Astrocyte of the spinal cord (primary cell): ENCODE data around the gene DNAJC5G.
"Not testable (repeated sequence)": the region's sequence is repeated elsewhere in the genome, so short reads cannot be mapped to it uniquely, and the experiment has no call there.

ENCODE experiments used
- DNase-seq: peaks from one replicate; pipeline ENCODE4 v3.0.0; 2011; ENCODE audit warnings: low read depth, low spot score
- H3K4me3 ChIP-seq: 2 replicates; pipeline ENCODE4 v1.5.1; 2011; ENCODE audit warnings: low read depth, mild to moderate bottlenecking, low read length, moderate library complexity
- in situ Hi-C: cut with HindIII; loops from 2 replicates; pipeline ENCODE4 v1.10.0; 2017; ENCODE audit warnings: low sequenced_read_pairs
- TF ChIP-seq, protein P1 (sequence below): IDR thresholded peaks from 2 replicates; pipeline ENCODE4 v1.5.1; 2012; ENCODE audit warnings: low read depth, mild to moderate bottlenecking, low read length, inconsistent platforms

The DNAJC5G gene

DNA sequence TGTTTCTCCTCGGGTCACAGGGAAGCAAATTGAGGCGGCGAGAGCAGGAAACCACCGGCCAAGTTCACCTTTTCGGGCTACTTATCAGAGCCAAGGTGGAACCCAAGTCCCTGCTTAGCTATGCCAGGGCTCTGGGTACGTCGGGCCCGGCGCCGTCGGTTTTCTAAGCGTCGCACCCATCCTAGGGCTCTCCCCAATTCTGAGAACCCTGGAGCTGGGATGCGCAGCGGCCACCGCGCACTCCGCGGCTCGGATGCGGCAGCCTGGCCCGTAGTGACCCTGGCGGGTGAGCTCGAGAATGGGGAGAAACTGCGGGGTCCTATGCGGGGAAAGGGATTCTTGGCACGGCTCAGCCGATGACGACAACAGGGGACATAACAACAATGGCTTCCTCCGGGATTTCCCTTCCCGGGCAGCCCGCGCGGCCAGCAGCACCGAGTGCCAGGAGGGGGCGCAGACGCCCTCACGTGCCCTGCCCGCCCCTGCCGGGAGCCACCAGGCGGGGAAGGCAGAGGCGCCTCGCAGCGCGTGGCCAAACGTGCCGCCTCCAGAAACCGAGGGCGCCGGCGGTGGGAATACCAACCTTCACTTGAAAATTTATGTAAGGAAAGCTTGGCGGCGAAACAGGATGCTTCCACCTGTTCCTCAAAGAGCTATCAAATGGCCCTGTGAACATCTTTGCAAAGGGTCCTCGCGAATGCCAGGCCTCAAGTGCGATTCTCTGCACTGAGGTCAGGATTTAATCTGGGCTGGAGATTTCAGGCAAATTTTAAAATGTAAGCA is 10.3 kb upstream of the DNAJC5G start:
- H3K4me3 ChIP-seq = no peak overlapping the region
- peak; percentile 16 for DNase-seq
- TF ChIP-seq, protein P1, sequence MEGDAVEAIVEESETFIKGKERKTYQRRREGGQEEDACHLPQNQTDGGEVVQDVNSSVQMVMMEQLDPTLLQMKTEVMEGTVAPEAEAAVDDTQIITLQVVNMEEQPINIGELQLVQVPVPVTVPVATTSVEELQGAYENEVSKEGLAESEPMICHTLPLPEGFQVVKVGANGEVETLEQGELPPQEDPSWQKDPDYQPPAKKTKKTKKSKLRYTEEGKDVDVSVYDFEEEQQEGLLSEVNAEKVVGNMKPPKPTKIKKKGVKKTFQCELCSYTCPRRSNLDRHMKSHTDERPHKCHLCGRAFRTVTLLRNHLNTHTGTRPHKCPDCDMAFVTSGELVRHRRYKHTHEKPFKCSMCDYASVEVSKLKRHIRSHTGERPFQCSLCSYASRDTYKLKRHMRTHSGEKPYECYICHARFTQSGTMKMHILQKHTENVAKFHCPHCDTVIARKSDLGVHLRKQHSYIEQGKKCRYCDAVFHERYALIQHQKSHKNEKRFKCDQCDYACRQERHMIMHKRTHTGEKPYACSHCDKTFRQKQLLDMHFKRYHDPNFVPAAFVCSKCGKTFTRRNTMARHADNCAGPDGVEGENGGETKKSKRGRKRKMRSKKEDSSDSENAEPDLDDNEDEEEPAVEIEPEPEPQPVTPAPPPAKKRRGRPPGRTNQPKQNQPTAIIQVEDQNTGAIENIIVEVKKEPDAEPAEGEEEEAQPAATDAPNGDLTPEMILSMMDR = peak; percentile 56
- in situ Hi-C loops = loop anchor here (25.0 kb wide), 1 partner anchor 153 kb away; the partner anchor contains the start of genes ABHD1 and CGREF1

DNA sequence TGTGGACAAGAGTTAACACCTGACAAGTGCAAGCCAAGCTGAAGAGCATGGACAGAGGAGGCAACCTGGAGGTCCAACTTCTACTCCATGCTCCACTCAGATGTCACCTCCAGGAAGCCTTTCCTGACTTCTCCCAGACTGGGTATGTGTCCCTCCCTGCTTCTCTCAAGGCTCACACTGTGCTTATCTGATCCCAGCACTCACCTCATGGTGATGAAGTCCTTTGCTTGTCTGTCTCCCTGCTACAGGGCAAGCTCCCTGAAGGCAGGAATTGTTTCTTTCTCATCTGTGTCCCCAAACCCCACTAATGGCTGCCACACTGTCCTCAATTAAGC is 9.7 kb upstream of the DNAJC5G start:
- in situ Hi-C loops = loop anchor here (25.0 kb wide), 1 partner anchor 153 kb away; the partner anchor contains the start of genes ABHD1 and CGREF1
- DNase-seq = no peak
- TF ChIP-seq, protein P1 = no peak
- H3K4me3 ChIP-seq = no peak overlapping the region

DNA sequence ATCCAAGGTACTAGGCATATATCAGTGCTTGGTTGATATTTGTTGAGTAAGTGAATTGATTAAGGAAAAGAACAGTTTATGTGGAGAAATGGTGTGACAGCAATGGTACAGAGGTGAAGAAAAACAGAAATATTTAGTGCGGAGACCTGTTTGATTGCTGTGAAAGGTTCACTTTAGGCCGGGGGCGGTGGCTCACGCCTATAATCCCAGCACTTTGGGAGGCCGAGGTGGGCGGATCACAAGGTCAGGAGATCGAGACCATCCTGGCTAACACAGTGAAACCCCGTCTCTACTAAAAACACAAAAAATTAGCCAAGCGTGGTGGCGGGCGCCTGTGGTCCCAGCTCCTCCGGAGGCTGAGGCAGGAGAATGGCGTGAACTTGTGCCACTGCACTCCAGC is 6.9 kb upstream of the DNAJC5G start:
- DNase-seq, H3K4me3 ChIP-seq: not testable (repeated sequence)
- in situ Hi-C loops = loop anchor here (25.0 kb wide), 1 partner anchor 156 kb away; the partner anchor contains the start of genes ABHD1 and CGREF1

DNA sequence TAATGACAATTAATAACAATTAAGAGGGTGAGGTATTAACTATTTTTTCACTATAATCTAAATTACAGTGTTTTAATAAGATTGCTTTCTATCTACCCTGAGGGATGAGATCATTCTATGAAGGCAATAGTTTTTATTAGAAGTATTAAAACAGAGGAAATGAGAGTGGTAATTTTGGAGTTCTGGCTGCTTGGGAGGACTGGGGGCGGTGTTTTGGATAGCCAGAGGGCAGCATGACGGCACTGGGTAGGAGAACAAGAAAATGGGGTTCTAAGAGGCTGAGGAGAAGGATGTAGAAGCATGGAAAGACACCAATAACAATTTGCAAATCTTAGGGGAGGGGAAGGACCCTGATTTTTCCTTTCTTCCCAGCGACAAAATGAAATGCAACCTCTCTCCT is 5.1 kb upstream of the DNAJC5G start:
- H3K4me3 ChIP-seq = no peak overlapping the region
- no peak for DNase-seq
- TF ChIP-seq, protein P1 = no peak
- in situ Hi-C loops = loop anchor here (25.0 kb wide), 1 partner anchor 158 kb away; the partner anchor contains the start of genes ABHD1 and CGREF1

DNA sequence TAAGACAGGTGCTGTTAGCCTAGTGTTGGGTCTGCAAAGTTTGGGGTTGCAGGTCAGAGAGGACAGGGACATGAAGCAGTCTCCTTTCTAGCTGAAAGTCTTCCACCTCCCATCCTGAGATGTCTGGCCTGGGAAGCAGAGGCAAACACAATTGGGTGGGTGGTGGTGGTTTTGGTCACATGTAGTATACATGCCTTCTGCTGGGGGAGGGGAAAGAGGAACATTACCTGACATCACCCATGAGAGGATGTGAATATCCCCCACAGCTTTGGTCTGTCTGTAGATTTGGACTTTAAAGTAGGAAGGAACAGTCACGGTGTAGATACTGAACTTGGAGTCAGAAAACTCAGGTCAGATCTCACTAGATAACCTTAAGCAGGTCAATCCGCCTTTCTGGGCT is 4.6 kb upstream of the DNAJC5G start:
- in situ Hi-C loops = loop anchor here (25.0 kb wide), 1 partner anchor 158 kb away; the partner anchor contains the start of genes ABHD1 and CGREF1
- no peak overlapping the region for H3K4me3 ChIP-seq
- TF ChIP-seq, protein P1 = no peak
- no peak for DNase-seq

DNA sequence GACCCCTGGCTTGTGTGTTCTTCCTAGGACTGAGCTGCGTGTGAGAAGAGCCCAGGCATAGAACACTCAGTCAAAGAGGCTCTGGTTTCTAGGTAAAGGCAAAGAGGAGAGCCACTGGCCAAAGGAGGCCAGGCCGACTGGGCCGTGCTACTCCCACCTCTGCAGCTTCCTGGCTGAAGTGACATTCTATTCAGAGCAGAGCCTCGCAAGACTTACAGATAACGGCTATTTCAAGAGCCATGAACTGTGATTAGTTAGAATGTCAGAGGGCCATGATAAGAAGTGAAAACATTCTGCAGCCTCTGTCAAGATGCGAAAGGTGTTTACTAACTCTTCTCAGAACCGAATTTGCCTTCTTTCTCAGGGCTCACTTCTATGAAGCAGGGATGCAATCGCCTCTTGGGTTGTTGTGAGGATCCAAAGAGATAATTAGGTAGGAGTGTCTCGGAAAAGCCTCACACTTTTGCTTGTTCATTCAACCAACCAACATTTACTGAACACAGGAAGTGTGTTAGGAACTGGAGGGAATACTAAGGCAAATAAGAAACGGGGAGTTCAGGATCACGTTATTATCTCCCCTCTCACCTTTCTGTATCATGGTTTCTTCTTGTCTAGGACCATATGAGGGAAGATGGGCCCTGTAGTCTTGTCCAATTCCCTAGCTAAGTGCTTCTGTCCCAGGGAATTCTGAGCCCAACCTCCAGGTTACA is 3.4 kb upstream of the DNAJC5G start:
- DNase-seq = no peak
- TF ChIP-seq, protein P1 = no peak
- in situ Hi-C loops = loop anchor here (25.0 kb wide), 1 partner anchor 159 kb away; the partner anchor contains the start of genes ABHD1 and CGREF1
- H3K4me3 ChIP-seq = no peak overlapping the region

DNA sequence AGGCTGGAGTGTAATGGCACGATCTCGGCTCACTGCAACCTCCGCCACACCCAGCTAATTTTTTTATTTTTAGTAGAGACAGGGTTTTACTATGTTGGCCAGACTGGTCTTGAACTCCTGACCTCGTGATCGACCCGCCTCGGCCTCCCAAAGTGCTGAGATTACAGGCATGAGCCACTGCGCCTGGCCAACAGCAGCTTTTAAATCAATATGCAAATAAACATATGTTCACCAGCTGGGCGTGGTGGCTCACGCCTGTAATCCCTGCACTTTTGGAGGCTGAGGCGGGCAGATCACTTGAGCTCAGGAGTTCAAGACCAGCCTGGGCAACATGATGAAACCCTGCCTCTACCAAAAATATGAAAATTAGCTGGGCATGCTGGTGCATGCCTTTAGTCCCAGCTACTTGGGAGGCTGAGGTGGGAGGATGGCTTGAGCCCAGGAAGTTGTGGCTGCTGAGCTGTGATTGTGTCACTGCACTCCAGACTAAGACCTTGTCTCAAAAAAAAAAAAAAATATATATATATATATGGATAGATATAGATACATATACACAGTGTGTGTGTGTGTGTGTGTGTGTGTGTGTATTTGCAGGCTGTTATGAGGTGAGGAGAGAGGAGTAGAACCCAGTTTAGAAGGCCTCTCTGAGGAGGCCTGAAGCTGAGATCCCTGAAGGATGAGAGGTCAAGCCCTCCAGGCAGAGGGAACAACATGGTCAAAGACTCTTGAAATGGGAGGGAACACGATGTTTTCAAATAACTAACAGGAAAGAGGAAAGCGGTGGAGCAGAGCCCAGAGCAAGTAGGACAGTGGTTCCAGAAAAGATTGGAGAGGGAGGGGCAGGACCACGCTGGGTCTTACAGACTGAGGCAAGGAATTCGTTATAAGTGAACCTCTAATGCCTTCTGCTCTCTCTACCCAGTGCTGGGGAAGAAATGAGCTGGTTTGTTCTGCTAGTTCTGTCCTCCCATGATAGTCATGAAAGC is 2.4 kb upstream of the DNAJC5G start:
- not testable (repeated sequence) for DNase-seq, H3K4me3 ChIP-seq
- in situ Hi-C loops = loop anchor here (25.0 kb wide), 1 partner anchor 161 kb away; the partner anchor contains the start of genes ABHD1 and CGREF1
